ENCODE data around the gene BRAF. TPM values are rescaled to one million over a fixed set of nuclear protein-coding genes. Genes with fewer than 3 reads are reported as not detected.

The BRAF gene
- total RNA-seq, 1 experiment from 2014 or later = 15.2 TPM

- no peaks in the 10 kb centered on the region for H3K27me3 ChIP-seq (ENCODE audit: low read length)
- intact Hi-C loops (cut with micrococcal nuclease) = no loop called here
- DNase-seq (no peak), ATAC-seq (no peak)
- H3F3A ChIP-seq (ENCODE audit: low read length, unreplicated experiment) = no peaks in the 10 kb centered on the region
- ChIA-PET POLR2A (ENCODE audit: unreplicated experiment) (no interaction called here), CTCF (no interaction called here)
- H3K9me3 ChIP-seq (ENCODE audit: low read length) = no peaks in the 10 kb centered on the region
- H3K9me2 ChIP-seq (replicated peaks; ENCODE audit: low read length) = no peaks in the 10 kb centered on the region
- no peaks in the 10 kb centered on the region for H4K20me1 ChIP-seq (ENCODE audit: low read length)
- no peaks in the 10 kb centered on the region for H3K36me3 ChIP-seq (ENCODE audit: low read depth, low read length)
- no peak for TF ChIP-seq EZH2 (IDR thresholded peaks at IDR 0.05; ENCODE audit: low read length, unreplicated experiment)
- TF ChIP-seq EZH2phosphoT487 (IDR thresholded peaks at IDR 0.05; ENCODE audit: borderline replicate concordance, low read length) = no peak
- no peak for TF ChIP-seq CTCF (conservative IDR thresholded peaks at IDR 0.05; ENCODE audit: low read depth, low read length)
- H2AFZ ChIP-seq (ENCODE audit: low read length) = no peak overlapping the region
- H3K4me2 ChIP-seq (ENCODE audit: low read length) = no peak overlapping the region
- no peak overlapping the region for H3K27ac ChIP-seq (ENCODE audit: low read length)
- no peak overlapping the region for H3K4me3 ChIP-seq (ENCODE audit: low read length)
- H3K9ac ChIP-seq (ENCODE audit: low read length) = no peak overlapping the region
- no peaks in the 10 kb centered on the region for H3K79me2 ChIP-seq (ENCODE audit: low read length)
- no peaks in the 10 kb centered on the region for H3K4me1 ChIP-seq (ENCODE audit: insufficient read depth, low read length)
- no TSS peak for BruUV-seq (replicated peaks)
Measured at GRCh38 chr7:140738280-140738679, 186.4 kb downstream of the BRAF start.

GRCh38 chr7:140734729-140735128 lies 190.0 kb downstream of the BRAF start:
- intact Hi-C loops (cut with micrococcal nuclease) = no loop called here
- no peaks in the 10 kb centered on the region for H3F3A ChIP-seq (ENCODE audit: low read length, unreplicated experiment)
- H3K4me2 ChIP-seq (ENCODE audit: low read length) = no peak overlapping the region
- CTCF ChIA-PET = no interaction called here
- ATAC-seq (no peak), DNase-seq (no peak)
- no TSS peak for BruUV-seq (replicated peaks)
- no peaks in the 10 kb centered on the region for H3K79me2 ChIP-seq (ENCODE audit: low read length)
- no peaks in the 10 kb centered on the region for H3K9me3 ChIP-seq (ENCODE audit: low read length)
- no peak overlapping the region for H3K4me3 ChIP-seq (ENCODE audit: low read length)
- no peak overlapping the region for H2AFZ ChIP-seq (ENCODE audit: low read length)
- POLR2A ChIA-PET (ENCODE audit: unreplicated experiment) = no interaction called here
- H3K36me3 ChIP-seq (ENCODE audit: low read depth, low read length) = no peaks in the 10 kb centered on the region
- H3K27me3 ChIP-seq (ENCODE audit: low read length) = no peaks in the 10 kb centered on the region
- H3K27ac ChIP-seq (ENCODE audit: low read length) = no peak overlapping the region
- TF ChIP-seq EZH2 (IDR thresholded peaks at IDR 0.05; ENCODE audit: low read length, unreplicated experiment) (no peak), EZH2phosphoT487 (IDR thresholded peaks at IDR 0.05; ENCODE audit: borderline replicate concordance, low read length) (no peak), CTCF (conservative IDR thresholded peaks at IDR 0.05; ENCODE audit: low read depth, low read length) (no peak)
- H3K9me2 ChIP-seq (replicated peaks; ENCODE audit: low read length) = no peaks in the 10 kb centered on the region
- no peaks in the 10 kb centered on the region for H3K4me1 ChIP-seq (ENCODE audit: insufficient read depth, low read length)
- no peak overlapping the region for H3K9ac ChIP-seq (ENCODE audit: low read length)
- H4K20me1 ChIP-seq (ENCODE audit: low read length) = no peaks in the 10 kb centered on the region

GRCh38 chr7:140734096-140734495 lies 190.6 kb downstream of the BRAF start:
- H3K79me2 ChIP-seq (ENCODE audit: low read length) = no peaks in the 10 kb centered on the region
- no peak for DNase-seq
- no peaks in the 10 kb centered on the region for H3K9me2 ChIP-seq (replicated peaks; ENCODE audit: low read length)
- no peaks in the 10 kb centered on the region for H3K36me3 ChIP-seq (ENCODE audit: low read depth, low read length)
- POLR2A ChIA-PET (ENCODE audit: unreplicated experiment) = no interaction called here
- no peaks in the 10 kb centered on the region for H3K9me3 ChIP-seq (ENCODE audit: low read length)
- CTCF ChIA-PET = no interaction called here
- no peak for ATAC-seq
- H3K27me3 ChIP-seq (ENCODE audit: low read length) = no peaks in the 10 kb centered on the region
- no peak overlapping the region for H2AFZ ChIP-seq (ENCODE audit: low read length)
- no TSS peak for BruUV-seq (replicated peaks)
- no peak overlapping the region for H3K27ac ChIP-seq (ENCODE audit: low read length)
- intact Hi-C loops (cut with micrococcal nuclease) = no loop called here
- no peak for TF ChIP-seq CTCF (conservative IDR thresholded peaks at IDR 0.05; ENCODE audit: low read depth, low read length)
- TF ChIP-seq EZH2 (IDR thresholded peaks at IDR 0.05; ENCODE audit: low read length, unreplicated experiment) = no peak
- TF ChIP-seq EZH2phosphoT487 (IDR thresholded peaks at IDR 0.05; ENCODE audit: borderline replicate concordance, low read length) = no peak
- H4K20me1 ChIP-seq (ENCODE audit: low read length) = no peaks in the 10 kb centered on the region
- no peaks in the 10 kb centered on the region for H3F3A ChIP-seq (ENCODE audit: low read length, unreplicated experiment)
- no peaks in the 10 kb centered on the region for H3K4me1 ChIP-seq (ENCODE audit: insufficient read depth, low read length)
- H3K4me2 ChIP-seq (ENCODE audit: low read length) = no peak overlapping the region
- H3K4me3 ChIP-seq (ENCODE audit: low read length) = no peak overlapping the region
- no peak overlapping the region for H3K9ac ChIP-seq (ENCODE audit: low read length)

All from PC-3 (cell line).